Gastrocnemius medialis (tissue), 4 donors: ENCODE data around the gene CNNM2. TPM values are rescaled to one million over a fixed set of nuclear protein-coding genes. Genes with fewer than 3 reads are reported as not detected.

Experiments
- ATAC-seq, 2 donors: fragments of 150-250 bp; one replicate each; pipeline ENCODE4 v1.9.1; 2016
- DNase-seq, 2 donors: peaks; one replicate each; pipeline ENCODE4 v3.0.0-alpha.2; 2019
- H3K27ac ChIP-seq, 4 donors: fragments of 200-600 bp; sonication (generic); 1 replicate in 1 of 4; 2 replicates in 3 of 4; pipeline ENCODE4 v1.5.1; 2016 to 2018; ENCODE audit warnings: mild to moderate bottlenecking in 2 of 4, moderate library complexity in 1 of 4
- H3K27me3 ChIP-seq, 3 donors: fragments of 200-600 bp; sonication (generic) in 2 of 3; 1 replicate in 1 of 3; 2 replicates in 2 of 3; pipeline versions ENCODE4 v1.5.1 to v1.6.0; 2016 to 2019; ENCODE audit warnings: mild to moderate bottlenecking in 1 of 3, moderate library complexity in 1 of 3
- H3K36me3 ChIP-seq, 2 donors: fragments of 200-600 bp; sonication (generic) in 1 of 2; one replicate each; pipeline ENCODE4 v1.5.1; 2017 to 2018
- H3K4me1 ChIP-seq, 2 donors: fragments of 200-600 bp; sonication (generic) in 1 of 2; one replicate each; pipeline ENCODE4 v1.5.1; 2016 to 2017; ENCODE audit warnings: mild to moderate bottlenecking in 2 of 2
- H3K4me3 ChIP-seq, 4 donors: fragments of 200-600 bp; sonication (generic) in 3 of 4; 1 replicate in 1 of 4; 2 replicates in 3 of 4; pipeline ENCODE4 v1.5.1; 2016 to 2019; ENCODE audit warnings: mild to moderate bottlenecking in 2 of 4
- H3K9me3 ChIP-seq, 3 donors: fragments of 200-600 bp; sonication (generic) in 2 of 3; 1 replicate in 1 of 3; 2 replicates in 2 of 3; pipeline ENCODE4 v1.5.1; 2016 to 2019
- CTCF ChIP-seq, 5 experiments: fragments of 450-650 bp in 3 of 5; fragments of 200-600 bp in 2 of 5; sonication (generic) in 2 of 5; IDR thresholded peaks in 4 of 5; conservative IDR thresholded peaks in 1 of 5; 1 replicate in 4 of 5; 2 replicates in 1 of 5; pipeline ENCODE4 v1.5.1; 2016 to 2019; ENCODE audit warnings: antibody characterized with exemption in 5 of 5, mild to moderate bottlenecking in 3 of 5, moderate library complexity in 3 of 5
- POLR2A ChIP-seq, 2 donors: fragments of 450-650 bp; IDR thresholded peaks; one replicate each; pipeline ENCODE4 v1.6.1; 2017; ENCODE audit warnings: antibody characterized with exemption in 2 of 2, mild to moderate bottlenecking in 2 of 2, moderate library complexity in 2 of 2
- in situ Hi-C, 4 donors: fragments of 200-750 bp; cut with MboI; loops; one replicate each; pipeline versions ENCODE4 v1.15.0 to v1.8.0; 2017; ENCODE audit warnings: low sequenced_read_pairs in 4 of 4
- intact Hi-C: fragments of 100-400 bp; cut with DNase I; formaldehyde crosslinking; loops from one replicate; pipeline ENCODE4 v1.15.1; 2023; ENCODE audit warnings: low total_unique reads
- total RNA-seq, 4 donors: library from RNA; depleted of rRNA; stranded (reverse); fragments of >200 nt; gene quantifications; one replicate each; pipeline versions ENCODE4 v1.1.0 to v1.2.3, GENCODE V29; 2016

Gene CNNM2
- total RNA-seq, 4 donors from 2014 or later = 1.1 to 3.2 (median 2.0) TPM

- intact Hi-C loops = no loop called here
- ATAC-seq = no peak
- H3K27ac ChIP-seq = peak overlapping the region; percentile 60 to 92 (median 82)
These were observed 182.5 kb downstream of the CNNM2 start for GRCh38 chr10:103100620-103101019.

GRCh38 chr10:103102195-103102594 is 184.1 kb downstream of the CNNM2 start:
- Histone ChIP-seq H3K27ac (peak overlapping the region; percentile 58 to 92 (median 82)), H3K36me3 (peaks cover 6 to 48% of the 10 kb centered on the region in 2 donors), H3K4me1 (peaks cover 42 to 48% of the 10 kb centered on the region in 2 donors), H3K4me3 (no peak overlapping the region), H3K27me3 (no peaks in the 10 kb centered on the region), H3K9me3 (no peaks in the 10 kb centered on the region)
- no peak for TF ChIP-seq POLR2A (IDR thresholded peaks at IDR 0.05)
- no peak for TF ChIP-seq CTCF (IDR thresholded peaks at IDR 0.05 in 4 of 5, conservative IDR thresholded peaks at IDR 0.05 in 1 of 5)
- in situ Hi-C loops (loop anchor here in 1 of 4 donors (25.0 kb wide), 1 partner anchor 135 kb away; the partner anchor contains the start of gene RPEL1), intact Hi-C loops (no loop called here)
- ATAC-seq = peak; percentile 61 to 66
- DNase-seq = no peak

More at GRCh38 chr10:103100620-103101019, 182.5 kb downstream of the CNNM2 start:
- H3K4me1 ChIP-seq = peaks cover 26 to 32% of the 10 kb centered on the region in 2 donors
- in situ Hi-C loops = loop anchor here in 1 of 4 donors (25.0 kb wide), 1 partner anchor 137 kb away; the partner anchor contains the start of gene RPEL1
- TF ChIP-seq POLR2A (IDR thresholded peaks at IDR 0.05) (no peak), CTCF (IDR thresholded peaks at IDR 0.05 in 4 of 5, conservative IDR thresholded peaks at IDR 0.05 in 1 of 5) (no peak)
- no peaks in the 10 kb centered on the region for H3K9me3 ChIP-seq
- H3K36me3 ChIP-seq = peaks cover 6 to 55% of the 10 kb centered on the region in 2 donors
- H3K4me3 ChIP-seq = no peak overlapping the region
- H3K27me3 ChIP-seq = no peaks in the 10 kb centered on the region
- DNase-seq = no peak

- DNase-seq (no peak), ATAC-seq (no peak)
- no peak overlapping the region for H3K4me3 ChIP-seq
- H3K36me3 ChIP-seq = peaks cover 6 to 30% of the 10 kb centered on the region in 2 donors
- H3K27me3 ChIP-seq = no peaks in the 10 kb centered on the region
- in situ Hi-C loops = loop anchor here in 1 of 4 donors (25.0 kb wide), 1 partner anchor 133 kb away; the partner anchor contains the start of gene RPEL1
- H3K27ac ChIP-seq = peak overlapping the region; percentile 79 to 92 (median 84)
- H3K4me1 ChIP-seq = peaks cover 53 to 64% of the 10 kb centered on the region in 2 donors
- intact Hi-C loops = no loop called here
- TF ChIP-seq POLR2A (IDR thresholded peaks at IDR 0.05) = no peak
- TF ChIP-seq CTCF (IDR thresholded peaks at IDR 0.05 in 4 of 5, conservative IDR thresholded peaks at IDR 0.05 in 1 of 5) = no peak
- H3K9me3 ChIP-seq = no peaks in the 10 kb centered on the region
These were observed 185.9 kb downstream of the CNNM2 start for GRCh38 chr10:103103989-103104388.

- Histone ChIP-seq H3K27me3 (no peaks in the 10 kb centered on the region), H3K4me3 (no peak overlapping the region), H3K27ac (peak overlapping the region; percentile 79 to 92 (median 84)), H3K36me3 (peaks cover 4 to 22% of the 10 kb centered on the region in 2 donors), H3K9me3 (no peaks in the 10 kb centered on the region), H3K4me1 (peaks cover 60 to 71% of the 10 kb centered on the region in 2 donors)
- intact Hi-C loops = no loop called here
- in situ Hi-C loops = loop anchor here in 1 of 4 donors (25.0 kb wide), 1 partner anchor 133 kb away; the partner anchor contains the start of gene RPEL1
- ATAC-seq (peak; percentile 80 to 82), DNase-seq (no peak)
- TF ChIP-seq CTCF (IDR thresholded peaks at IDR 0.05 in 4 of 5, conservative IDR thresholded peaks at IDR 0.05 in 1 of 5) (no peak), POLR2A (IDR thresholded peaks at IDR 0.05) (no peak)
These were observed 186.6 kb downstream of the CNNM2 start for GRCh38 chr10:103104721-103105120.
